HL-60 (cell line): ENCODE measurements around the gene ALMS1.

Source experiments
- DNase-seq, 2 experiments: peaks; one replicate each; pipeline ENCODE4 v3.0.0-alpha.2; 2010 to 2020; ENCODE audit warnings: low read depth in 1 of 2, low spot score in 1 of 2
- H3K27ac ChIP-seq: fragments of 250-450 bp; sonication (Bioruptor Pico); replicated peaks from 2 replicates; pipeline ENCODE4 v1.5.1; 2020; ENCODE audit warnings: mild to moderate bottlenecking, moderate library complexity
- H3K27me3 ChIP-seq: fragments of 250-450 bp; sonication (Bioruptor Pico); 2 replicates; pipeline ENCODE4 v1.5.1; 2021; ENCODE audit warnings: mild to moderate bottlenecking, moderate library complexity; ENCODE audit not compliant: insufficient read depth, poor library complexity, severe bottlenecking
- H3K4me3 ChIP-seq: replicated peaks from 2 replicates; pipeline ENCODE4 v1.5.1; 2011; ENCODE audit warnings: mild to moderate bottlenecking, control low read depth, low read length; ENCODE audit not compliant: insufficient read depth
- CTCF ChIP-seq: IDR thresholded peaks from one replicate; pipeline ENCODE4 v1.5.1; 2011; ENCODE audit warnings: low read length, control low read depth, inconsistent platforms; ENCODE audit not compliant: insufficient read depth
- GABPA ChIP-seq: IDR thresholded peaks from 2 replicates; pipeline ENCODE4 v1.6.1; 2012; ENCODE audit warnings: low read depth
- POLR2AphosphoS5 ChIP-seq: IDR thresholded peaks from 2 replicates; pipeline ENCODE4 v1.6.1; 2012; ENCODE audit warnings: low read depth
- REST ChIP-seq: IDR thresholded peaks from 2 replicates; pipeline ENCODE4 v1.6.1; 2012; ENCODE audit warnings: low read depth; ENCODE audit not compliant: insufficient replicate concordance
- SPI1 ChIP-seq: IDR thresholded peaks from 2 replicates; pipeline ENCODE4 v1.6.1; 2012; ENCODE audit warnings: low read depth, mild to moderate bottlenecking, borderline replicate concordance

The ALMS1 gene

GRCh38 chr2:73638429-73638828 lies 252.8 kb downstream of the ALMS1 start:
- DNase-seq: no peak
- Histone ChIP-seq H3K27ac (no peak overlapping the region), H3K27me3 (no peaks in the 10 kb centered on the region), H3K4me3 (no peak overlapping the region)
- TF ChIP-seq SPI1: no peak
- TF ChIP-seq GABPA: no peak

GRCh38 chr2:73640511-73640911 lies 254.9 kb downstream of the ALMS1 start:
- DNase-seq: no peak
- no peaks in the 10 kb centered on the region for H3K27me3 ChIP-seq
- no peak overlapping the region for H3K27ac ChIP-seq
- H3K4me3 ChIP-seq: no peak overlapping the region
- TF ChIP-seq GABPA (no peak), POLR2AphosphoS5 (no peak), REST (no peak), SPI1 (no peak), CTCF (no peak)

- no peak for TF ChIP-seq SPI1
- TF ChIP-seq POLR2AphosphoS5: no peak
- TF ChIP-seq GABPA: no peak
- TF ChIP-seq CTCF: no peak
- no peak for TF ChIP-seq REST
- Histone ChIP-seq H3K27ac (no peak overlapping the region), H3K4me3 (no peak overlapping the region), H3K27me3 (no peaks in the 10 kb centered on the region)
- no peak for DNase-seq
Measured at GRCh38 chr2:73640946-73641766, 255.5 kb downstream of the ALMS1 start.

GRCh38 chr2:73641767-73642062 lies 256.1 kb downstream of the ALMS1 start:
- H3K27ac ChIP-seq: no peak overlapping the region
- H3K27me3 ChIP-seq: no peaks in the 10 kb centered on the region
- no peak for TF ChIP-seq SPI1
- TF ChIP-seq CTCF: no peak
- TF ChIP-seq REST: no peak
- no peak for TF ChIP-seq POLR2AphosphoS5
- TF ChIP-seq GABPA: no peak
- DNase-seq: no peak
- H3K4me3 ChIP-seq: no peak overlapping the region
